K562 (cell line): ENCODE results near the gene CTSS. TPM values are rescaled to one million over a fixed set of nuclear protein-coding genes. Genes with fewer than 3 reads are reported as not detected.

Source experiments
- CREB3L1 ChIP-seq: fragments of 450-650 bp; IDR thresholded peaks from 2 replicates; pipeline ENCODE4 v1.6.1; 2014; ENCODE audit warnings: low read depth, mild to moderate bottlenecking, moderate library complexity, borderline replicate concordance
- CTBP1 ChIP-seq: fragments of 450-650 bp; IDR thresholded peaks from 2 replicates; pipeline ENCODE4 v1.6.1; 2016; ENCODE audit warnings: borderline replicate concordance
- FOSL1 ChIP-seq: fragments of 200-800 bp; sonication (Bioruptor generic); conservative IDR thresholded peaks from 2 replicates; pipeline ENCODE4 v1.6.1; 2016; ENCODE audit warnings: missing genetic modification characterization, missing compliant biosample characterization
- FOXJ2 ChIP-seq: fragments of 200-800 bp; sonication (Bioruptor generic); IDR thresholded peaks from 2 replicates; pipeline ENCODE4 v1.6.1; 2016; ENCODE audit warnings: missing genetic modification characterization, missing compliant biosample characterization
- HNRNPLL ChIP-seq: fragments of 200-400 bp; formaldehyde crosslinking; IDR thresholded peaks from 2 replicates; pipeline ENCODE4 v1.6.1; 2017; ENCODE audit warnings: low read length, low read depth, mild to moderate bottlenecking; ENCODE audit not compliant: poor library complexity, severe bottlenecking
- KAT2B ChIP-seq: IDR thresholded peaks from one replicate; pipeline ENCODE4 v1.6.1; 2012; ENCODE audit warnings: low read depth, mild to moderate bottlenecking, control low read depth, inconsistent platforms, low read length, moderate library complexity
- KDM1A ChIP-seq, 2 experiments: fragments of 450-650 bp; IDR thresholded peaks; 2 replicates each; pipeline ENCODE4 v1.6.1; 2016; ENCODE audit warnings: mild to moderate bottlenecking in 2 of 2
- LEF1 ChIP-seq: fragments of 450-650 bp; IDR thresholded peaks from 2 replicates; pipeline ENCODE4 v1.6.1; 2016; ENCODE audit warnings: mild to moderate bottlenecking
- MEIS2 ChIP-seq: fragments of 450-650 bp; IDR thresholded peaks from 2 replicates; pipeline ENCODE4 v1.6.1; 2014; ENCODE audit warnings: mild to moderate bottlenecking; ENCODE audit not compliant: partially characterized antibody
- MITF ChIP-seq: IDR thresholded peaks from 2 replicates; pipeline ENCODE4 v1.6.1; 2014; ENCODE audit warnings: antibody characterized with exemption
- MLLT1 ChIP-seq, 2 experiments: fragments of 450-650 bp; IDR thresholded peaks; 2 replicates each; pipeline ENCODE4 v1.6.1; 2016
- MTA3 ChIP-seq: fragments of 450-650 bp; formaldehyde crosslinking; IDR thresholded peaks from 2 replicates; pipeline ENCODE4 v1.6.1; 2017; ENCODE audit warnings: mild to moderate bottlenecking, borderline replicate concordance
- POLR2AphosphoS2 ChIP-seq: IDR thresholded peaks from 2 replicates; pipeline ENCODE4 v1.6.1; 2012; ENCODE audit warnings: low read length, improper control_type of control experiment
- PREB ChIP-seq: sonication (generic); formaldehyde crosslinking; IDR thresholded peaks from 2 replicates; pipeline ENCODE4 v1.8.1; 2023; ENCODE audit warnings: mild to moderate bottlenecking, missing genetic modification reagents
- SP1 ChIP-seq: sonication (generic); formaldehyde crosslinking; IDR thresholded peaks from 2 replicates; pipeline ENCODE4 v1.8.1; 2022; ENCODE audit warnings: mild to moderate bottlenecking, missing genetic modification reagents
- TAF1 ChIP-seq: IDR thresholded peaks from 2 replicates; pipeline ENCODE4 v1.6.1; 2011; ENCODE audit warnings: mild to moderate bottlenecking, low read length, moderate library complexity; ENCODE audit not compliant: insufficient read depth, control insufficient read depth, severe bottlenecking; ENCODE audit errors: extremely low read depth
- ZFP36 ChIP-seq: fragments of 150-350 bp; IDR thresholded peaks from 2 replicates; pipeline ENCODE4 v1.6.1; 2018; ENCODE audit warnings: low read length, low read depth; ENCODE audit not compliant: partially characterized antibody
- ZNF696 ChIP-seq: fragments of 250-450 bp; sonication (Bioruptor Pico); conservative IDR thresholded peaks from 2 replicates; pipeline ENCODE4 v1.4.0; 2020; ENCODE audit warnings: mild to moderate bottlenecking, moderate library complexity
- ZNF764 ChIP-seq: fragments of 250-450 bp; sonication (Bioruptor Pico); IDR thresholded peaks from 2 replicates; pipeline ENCODE4 v1.4.0; 2020; ENCODE audit warnings: low read depth, mild to moderate bottlenecking, moderate library complexity
- polyA plus RNA-seq, 8 experiments: library from polyadenylated mRNA; depleted of rRNA in 4 of 8; stranded (reverse) in 5 of 8; unstranded in 3 of 8; fragments of >200 nt; fragmentation: Nextera tagmentation in 2 of 8; fragmentation: Illumina TruSeq in 1 of 8; extraction: Ambion mirVana in 2 of 8; extraction: Trizol in 1 of 8; gene quantifications; 2 replicates each; pipeline versions ENCODE4 v1.2.1 to v1.2.3, GENCODE V29; 2011 to 2014; ENCODE audit warnings: inconsistent platforms in 1 of 8, missing spikeins in 1 of 8
- total RNA-seq, 7 experiments: library from RNA; depleted of rRNA in 6 of 7; stranded (reverse); fragments of >200 nt in 6 of 7; fragmentation: Illumina TruSeq in 2 of 7; extraction: Trizol in 2 of 7; gene quantifications; 2 replicates each; pipeline versions ENCODE4 v1.2.1 to v1.2.3, GENCODE V29; 2011 to 2021; ENCODE audit warnings: low replicate concordance in 1 of 7

The CTSS gene
- total and polyA plus RNA-seq, 9 of the 15 experiments (the other 6 are each of a cell fraction or from before 2014, with no cell fraction given): 8.6 to 24.9 (median 10.3) TPM

GRCh38 chr1:150696995-150697927 lies 68.3 kb downstream of the CTSS start, which contains the start of gene GOLPH3L (continued):
- TF ChIP-seq FOXJ2 (tag): 0 out of 2 replicates have a peak, but pooled peaks have one; percentile 56
- peak; percentile 32 for TF ChIP-seq KAT2B
- TF ChIP-seq FOSL1 (tag): 0 out of 2 replicates have a peak, but pooled peaks have one; percentile 23
- TF ChIP-seq MTA3: 0 out of 2 replicates have a peak, but pooled peaks have one; percentile 61
- peak; percentile 53; the same call in 1 of the 2 replicates for TF ChIP-seq LEF1
- no peak; the same call in 1 of the 2 replicates for TF ChIP-seq POLR2AphosphoS2
- TF ChIP-seq MEIS2: peak; percentile 86
- peak; percentile 89 for TF ChIP-seq HNRNPLL
- no peak for TF ChIP-seq MITF
- peak; percentile 65; the same call in 1 of the 2 replicates for TF ChIP-seq CTBP1
- no peak for TF ChIP-seq ZNF764 (CRISPR knock-in tag)
- TF ChIP-seq SP1 (CRISPR knock-in tag): peak; percentile 51; the same call in 1 of the 2 replicates
- peak in 1 of 2 experiments; percentile 30; a peak in 1 of 4 replicates for TF ChIP-seq MLLT1 (IDR thresholded peaks at IDR 0.05)
- TF ChIP-seq ZNF696 (CRISPR knock-in tag): no peak
- peak; percentile 34 for TF ChIP-seq TAF1
- TF ChIP-seq ZFP36: peak; percentile 34
- TF ChIP-seq PREB (CRISPR knock-in tag): no peak
- 0 out of 2 replicates have a peak, but pooled peaks have one; percentile 31 for TF ChIP-seq CREB3L1
- TF ChIP-seq KDM1A (IDR thresholded peaks at IDR 0.05): peak in 1 of 2 experiments; percentile 79; a peak in 2 of 4 replicates
